Stimulated activated CD4-positive, alpha-beta T cell treated with anti-CD3 and anti-CD28 coated beads, Interleukin-2, amount 100 ng/mL, for 48 hours (primary cell): ENCODE results near the gene PFKL.
"Not testable (repeated sequence)": the region's sequence is repeated elsewhere in the genome, so short reads cannot be mapped to it uniquely, and the experiment has no call there.

ENCODE experiments used
- DNase-seq, 2 donors: peaks; one replicate each; pipeline ENCODE4 v3.0.0-alpha.2; 2020

Gene PFKL

DNA sequence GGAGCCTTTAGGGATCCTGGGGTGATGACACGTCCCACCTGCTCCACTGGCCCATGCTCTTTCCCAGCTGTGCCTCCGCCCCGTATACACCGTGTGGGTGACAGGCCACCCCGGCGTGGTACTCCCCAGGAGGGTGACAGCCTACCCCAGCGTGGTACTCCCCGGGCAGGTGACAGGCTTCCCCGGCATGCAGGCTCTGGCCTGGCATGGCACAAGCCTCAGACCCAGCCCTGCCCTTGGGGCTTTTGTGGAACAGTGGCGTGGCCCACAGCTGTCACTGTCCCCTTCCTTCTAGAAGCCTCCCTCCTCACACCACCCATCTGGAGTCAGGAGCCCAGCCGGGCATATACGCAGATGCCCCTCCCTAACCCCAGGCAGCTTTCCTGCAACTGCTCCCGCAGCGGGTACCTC, 4.7 kb upstream of the PFKL start:
- no peak for DNase-seq

DNA sequence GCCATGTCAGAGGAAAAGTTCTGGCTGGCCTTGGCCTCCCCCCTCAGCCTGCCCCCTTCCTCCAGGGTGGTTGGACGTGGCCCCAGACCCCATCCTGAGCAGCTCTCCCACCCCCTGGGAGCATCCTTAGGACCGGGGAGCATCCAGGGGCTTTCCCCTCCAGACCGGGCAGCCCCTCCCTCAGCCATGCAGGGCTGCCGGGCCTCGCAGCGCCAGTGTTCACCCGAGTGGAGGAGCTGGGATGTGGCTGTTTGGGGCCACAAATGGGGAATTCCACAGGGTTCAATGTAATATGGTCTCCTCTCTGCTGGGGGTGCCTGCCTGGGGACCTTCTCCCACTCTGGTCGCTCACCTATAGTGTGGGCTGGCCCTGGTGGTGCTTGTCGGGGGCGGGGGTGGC, 4.2 kb upstream of the PFKL start:
- no peak for DNase-seq

DNA sequence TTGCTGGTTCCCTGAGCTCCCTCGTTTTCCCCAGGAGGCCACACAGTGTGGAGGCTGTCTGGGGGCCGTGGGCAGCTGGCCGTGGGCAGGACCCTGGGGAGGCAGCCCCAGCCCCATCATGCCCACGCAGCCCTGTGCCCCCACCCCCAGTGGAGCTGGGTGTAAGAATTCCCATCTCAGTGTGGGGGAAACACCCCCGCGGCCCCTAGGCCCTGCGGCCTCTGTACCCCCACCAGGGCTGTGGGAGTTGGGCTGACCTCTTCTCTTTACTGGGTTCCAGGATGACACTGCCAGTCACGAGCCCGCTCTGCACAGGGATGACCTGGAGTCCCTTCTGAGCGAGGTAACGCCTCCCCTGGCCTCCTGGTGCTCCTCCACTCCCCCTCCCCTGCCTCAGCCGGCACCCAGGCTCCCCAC, 3.7 kb upstream of the PFKL start:
- no peak for DNase-seq

DNA sequence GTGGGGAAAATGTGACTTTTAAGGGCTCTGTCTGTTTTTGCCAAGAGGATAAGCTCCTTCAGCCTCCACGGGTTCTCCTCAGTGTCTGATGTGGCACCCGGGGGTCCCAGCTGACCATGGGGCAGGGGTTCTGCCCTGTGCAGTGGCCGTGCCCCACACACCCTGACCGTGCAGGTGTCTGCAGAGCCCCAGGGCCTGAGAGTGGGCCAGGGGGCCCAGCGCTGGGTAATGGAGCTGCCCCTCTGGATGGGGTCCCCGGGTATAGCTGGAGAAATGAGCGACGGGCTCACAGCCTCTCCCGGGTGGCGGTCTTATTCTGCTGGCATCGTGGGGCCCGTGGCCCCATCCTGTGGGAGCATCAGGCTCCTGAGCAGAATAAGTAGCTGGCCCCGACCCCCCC, 2.9 kb upstream of the PFKL start:
- DNase-seq, result no peak

DNA sequence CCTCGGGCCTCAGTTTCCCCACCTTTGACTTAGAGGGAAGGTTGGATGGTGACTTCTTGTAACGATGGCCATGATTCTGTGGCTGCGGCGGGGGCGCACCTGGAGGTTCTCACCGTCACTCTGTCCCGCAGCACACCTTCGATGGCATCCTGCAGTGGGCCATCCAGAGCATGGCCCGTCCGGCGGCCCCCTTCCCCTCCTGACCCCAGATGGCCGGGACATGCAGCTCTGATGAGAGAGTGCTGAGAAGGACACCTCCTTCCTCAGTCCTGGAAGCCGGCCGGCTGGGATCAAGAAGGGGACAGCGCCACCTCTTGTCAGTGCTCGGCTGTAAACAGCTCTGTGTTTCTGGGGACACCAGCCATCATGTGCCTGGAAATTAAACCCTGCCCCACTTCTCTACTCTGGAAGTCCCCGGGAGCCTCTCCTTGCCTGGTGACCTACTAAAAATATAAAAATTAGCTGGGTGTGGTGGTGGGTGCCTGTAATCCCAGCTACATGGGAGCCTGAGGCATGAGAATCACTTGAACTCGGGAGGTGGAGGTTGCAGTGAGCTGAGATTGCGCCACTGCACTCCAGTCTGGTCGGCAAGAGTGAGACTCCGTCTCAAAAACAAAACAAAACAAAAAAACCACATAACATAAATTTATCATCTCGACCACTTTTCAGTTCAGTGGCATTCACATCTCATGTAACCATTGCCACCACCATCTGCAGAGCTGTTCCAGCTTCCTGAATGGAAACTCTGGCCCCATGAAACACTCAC, 2.1 kb upstream of the PFKL start:
- peak; percentile 72 to 76 for DNase-seq

DNA sequence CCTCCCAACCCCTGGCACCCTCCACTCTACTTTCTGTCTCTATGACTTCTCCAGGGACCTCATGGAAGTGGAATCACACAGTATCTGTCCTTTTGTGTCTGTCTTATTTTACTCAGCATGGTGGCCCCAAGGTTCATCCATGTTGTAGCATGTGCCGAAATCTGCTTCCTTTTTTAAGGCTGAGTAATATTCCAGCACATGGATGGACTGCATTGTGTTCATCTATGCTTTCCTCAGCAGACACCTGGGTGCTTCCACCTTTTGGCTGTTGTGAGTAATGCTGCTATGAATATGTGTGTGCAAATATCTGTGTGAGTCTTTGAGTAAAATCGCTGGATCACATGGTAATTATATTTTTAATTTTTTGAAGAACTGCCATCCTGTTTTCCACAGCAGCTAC, 1.6 kb upstream of the PFKL start:
- no peak for DNase-seq

DNA sequence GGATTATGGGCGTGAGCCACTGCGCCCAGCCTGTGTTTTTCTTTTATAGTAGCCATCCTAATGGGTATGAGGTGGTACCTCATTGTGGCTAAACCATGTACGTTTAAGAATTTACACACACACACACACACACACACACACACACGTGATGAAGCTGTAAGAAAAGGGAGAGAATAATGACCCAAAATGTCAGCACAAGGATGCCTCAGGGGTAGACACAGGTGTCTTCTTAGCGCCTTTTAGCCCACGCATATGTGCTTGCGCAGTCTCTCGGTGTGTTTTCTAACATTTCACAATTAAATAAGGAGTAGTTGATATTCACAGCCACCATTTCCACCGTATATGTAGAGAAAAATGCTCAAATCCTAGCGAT, 782 bp upstream of the PFKL start:
- no peak for DNase-seq

DNA sequence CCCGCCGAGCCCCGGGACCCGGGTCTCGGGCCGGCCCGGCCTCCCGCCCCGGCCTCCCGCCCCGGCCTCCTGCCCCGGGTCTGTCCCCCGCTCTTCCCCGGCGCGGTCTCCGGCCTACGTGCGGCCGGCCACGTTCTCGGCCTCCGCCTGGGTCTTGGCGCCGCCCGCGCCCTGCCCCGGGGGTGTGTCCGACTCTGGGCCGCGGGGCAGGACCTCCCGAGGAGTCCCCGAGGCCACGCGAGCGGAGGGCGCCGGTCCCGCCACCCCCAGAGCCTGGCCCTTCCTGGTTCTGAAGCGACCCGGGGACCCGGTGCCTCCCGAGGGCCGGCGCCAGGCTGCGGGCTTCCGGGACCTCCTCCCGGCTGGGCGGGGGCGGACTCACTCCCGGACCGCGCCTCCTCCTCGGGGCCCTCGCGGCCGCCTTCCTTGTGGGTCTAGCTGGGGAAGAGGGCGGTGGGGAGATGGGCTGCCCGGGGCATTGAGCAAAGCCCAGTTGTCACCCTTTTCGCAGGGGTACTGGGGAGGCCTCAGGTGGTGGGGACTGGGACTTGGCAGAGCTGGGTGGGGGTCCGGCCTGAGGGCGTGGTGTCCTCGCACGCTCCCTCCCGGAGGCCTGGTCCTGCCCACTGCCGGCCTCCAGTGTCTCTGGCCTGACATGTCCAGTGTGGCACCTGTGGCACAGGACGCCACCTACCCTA, 558 bp downstream of the PFKL start:
- DNase-seq, result peak; percentile 50 to 57

DNA sequence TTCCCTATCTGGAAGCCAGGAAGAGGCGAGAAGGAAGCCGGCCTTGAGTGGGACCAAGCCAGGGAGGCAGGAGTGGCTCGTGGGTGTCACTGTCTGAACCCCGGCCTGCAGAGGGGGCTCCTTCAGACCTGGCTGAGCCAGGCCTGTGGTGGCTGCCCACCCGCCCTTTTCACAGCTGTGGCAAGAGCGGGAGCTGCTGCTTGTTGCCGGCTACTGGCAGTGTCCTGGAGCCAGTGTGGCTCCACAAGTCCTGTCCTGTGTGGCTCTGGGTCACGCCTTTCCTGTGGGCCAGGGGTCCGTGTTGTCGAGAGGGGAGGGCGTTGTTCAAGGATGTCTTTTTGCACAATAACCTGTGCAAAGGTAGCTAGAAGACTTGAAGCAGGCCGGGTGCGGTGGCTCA, 1.3 kb downstream of the PFKL start:
- DNase-seq, result no peak

DNA sequence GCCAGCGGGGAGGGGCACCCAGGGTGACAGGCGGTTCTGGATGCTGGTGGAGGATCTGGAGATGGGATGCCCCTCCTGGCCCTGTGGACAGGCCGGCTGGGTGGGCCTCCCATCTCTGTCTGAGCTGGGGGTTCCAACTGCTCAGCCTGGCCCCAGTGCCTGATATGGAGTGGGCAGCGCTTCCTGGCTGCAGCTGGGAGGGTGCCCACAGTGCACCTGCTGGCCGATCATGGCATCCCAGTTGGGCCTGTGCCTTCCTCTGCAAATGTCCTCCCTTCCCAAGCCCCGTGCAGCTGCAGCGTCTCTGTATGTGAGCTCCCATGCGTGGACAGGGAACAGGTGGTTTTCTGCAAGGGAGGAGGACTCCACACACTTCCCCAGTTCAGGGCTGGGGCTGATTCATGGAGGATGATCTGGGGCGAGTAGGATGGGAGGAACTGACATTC, 2.1 kb downstream of the PFKL start:
- DNase-seq, result no peak

DNA sequence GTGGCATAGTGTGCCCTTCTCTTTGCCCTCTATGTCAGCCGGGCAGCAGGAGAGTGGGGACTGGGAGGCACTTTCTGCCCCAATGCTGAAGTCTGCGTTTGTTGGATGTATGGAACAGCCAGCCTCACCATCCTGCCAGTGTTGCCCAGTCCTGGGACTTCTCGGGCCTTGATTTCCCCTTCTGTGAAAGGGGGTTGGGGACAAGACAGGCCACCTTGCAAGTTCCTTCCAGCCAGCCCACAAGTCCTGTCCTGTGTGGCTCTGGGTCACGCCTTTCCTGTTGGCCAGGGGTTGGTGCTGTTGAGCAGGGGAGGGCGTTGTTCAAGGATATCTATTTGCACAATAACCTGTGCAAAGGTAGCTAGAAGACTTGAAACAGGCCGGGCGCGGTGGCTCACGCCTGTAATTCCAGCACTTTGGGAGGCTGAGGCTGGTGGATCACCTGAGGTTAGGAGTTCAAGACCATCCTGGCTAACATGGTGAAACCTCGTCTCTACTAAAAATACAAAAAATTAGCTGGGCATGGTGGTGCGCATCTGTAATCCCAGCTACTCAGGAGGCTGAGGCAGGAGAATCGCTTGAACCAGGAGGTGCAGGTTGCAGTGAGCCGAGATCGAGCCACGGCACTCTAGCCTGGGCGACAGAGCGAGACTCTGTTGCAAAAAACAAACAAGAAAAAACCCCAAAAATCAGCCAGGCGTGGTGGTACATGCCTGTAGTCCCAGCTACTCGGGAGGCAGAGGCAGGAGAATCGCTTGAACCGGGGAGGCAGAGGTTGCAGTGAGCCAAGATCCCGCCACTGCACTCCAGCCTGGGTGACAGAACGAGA, 2.9 kb downstream of the PFKL start:
- DNase-seq, result not testable (repeated sequence)

DNA sequence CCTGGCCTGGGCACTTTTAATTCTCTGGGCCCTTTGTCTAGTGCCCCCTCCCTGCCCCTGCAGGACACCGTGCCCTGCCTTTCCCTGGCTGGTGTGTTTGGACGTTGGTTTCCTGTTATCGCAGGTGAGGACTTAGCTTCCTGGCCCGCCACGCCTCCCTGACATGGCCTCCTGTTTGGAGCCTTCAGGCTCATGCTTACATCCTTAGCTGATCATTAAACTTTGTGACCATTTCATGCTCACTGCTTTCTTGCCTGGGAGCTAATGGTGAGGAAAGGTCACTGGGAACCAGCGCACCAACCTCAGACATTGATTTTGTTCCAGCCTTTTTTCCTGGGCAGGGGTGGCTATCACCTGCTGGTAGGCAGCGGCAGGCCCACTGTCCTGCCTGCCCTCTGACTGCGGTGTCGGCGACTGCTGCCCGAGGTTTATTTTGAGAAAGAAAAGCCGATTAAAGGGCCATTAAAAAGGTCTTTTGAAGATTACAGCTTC, 3.7 kb downstream of the PFKL start:
- no peak for DNase-seq

DNA sequence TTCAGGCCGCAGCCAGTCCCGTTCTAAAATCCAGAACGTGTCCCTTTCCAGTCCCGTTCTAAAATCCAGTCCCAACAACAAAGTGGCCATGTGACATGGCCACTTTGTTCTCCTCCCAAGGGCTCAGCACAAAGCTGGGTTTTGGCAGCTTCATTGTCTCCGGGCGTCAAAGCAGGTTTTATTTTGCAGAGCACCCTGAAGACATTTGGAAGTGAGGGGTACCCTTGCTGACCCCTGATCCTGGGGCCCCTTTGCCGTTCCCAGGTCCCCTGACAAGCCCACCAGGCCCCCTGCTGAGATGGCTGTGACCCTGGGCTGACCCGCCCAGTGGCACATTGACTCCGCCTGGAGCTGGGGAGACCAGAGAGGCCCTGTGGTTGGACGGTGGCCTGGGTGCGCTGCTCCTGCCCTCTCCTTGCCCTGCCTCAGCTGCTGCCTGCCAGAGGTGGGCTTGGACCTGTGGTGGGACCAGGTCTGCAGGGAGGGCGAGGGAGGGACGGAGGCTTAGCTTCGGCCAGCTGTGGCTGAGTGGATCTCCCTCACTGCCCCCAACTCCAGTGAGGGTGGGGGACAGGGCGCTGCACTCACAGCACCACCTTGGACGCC, 4.3 kb downstream of the PFKL start:
- DNase-seq, result no peak

DNA sequence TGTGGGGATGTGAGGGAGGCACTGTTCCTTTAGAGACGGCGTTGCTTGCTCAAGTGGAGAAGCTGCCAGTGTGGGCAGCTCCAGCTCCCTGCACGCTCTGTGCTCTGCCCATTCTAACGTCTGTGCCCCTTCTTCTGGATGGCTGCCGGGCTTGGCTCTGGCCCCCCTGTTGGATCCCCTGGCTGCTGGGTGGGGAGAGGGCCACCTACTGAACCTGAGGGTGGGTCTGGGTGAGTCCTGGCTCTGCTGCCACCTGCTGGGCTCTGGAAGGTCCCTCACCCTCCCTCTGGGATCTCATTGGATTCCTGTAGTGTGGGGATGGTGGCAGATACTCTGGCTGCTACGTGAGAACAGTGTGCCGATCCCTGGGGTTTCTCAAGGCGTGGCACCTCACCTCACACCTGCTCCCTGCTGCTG, 5.0 kb downstream of the PFKL start:
- peak; percentile 39 to 41 for DNase-seq

DNA sequence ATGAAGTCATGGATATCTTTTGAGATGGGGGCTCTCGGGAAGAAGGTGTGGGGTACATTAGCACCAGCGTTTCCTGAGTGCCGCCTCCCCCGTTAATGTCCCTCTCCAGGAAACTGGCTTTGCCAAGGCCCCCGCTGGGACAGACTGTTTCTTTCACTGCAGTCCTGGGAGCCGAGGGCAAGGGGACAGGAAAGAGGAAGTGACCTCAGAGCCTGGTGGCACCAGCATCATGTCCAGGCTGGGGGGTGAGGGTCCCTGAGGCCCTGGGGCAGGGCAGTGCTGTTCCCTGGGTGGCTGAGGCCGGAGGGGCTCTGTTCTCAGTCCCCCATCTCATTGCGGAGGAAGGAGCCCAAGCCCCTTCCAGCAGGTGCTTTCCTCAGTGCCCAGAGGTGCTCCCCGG, 5.8 kb downstream of the PFKL start:
- no peak for DNase-seq

DNA sequence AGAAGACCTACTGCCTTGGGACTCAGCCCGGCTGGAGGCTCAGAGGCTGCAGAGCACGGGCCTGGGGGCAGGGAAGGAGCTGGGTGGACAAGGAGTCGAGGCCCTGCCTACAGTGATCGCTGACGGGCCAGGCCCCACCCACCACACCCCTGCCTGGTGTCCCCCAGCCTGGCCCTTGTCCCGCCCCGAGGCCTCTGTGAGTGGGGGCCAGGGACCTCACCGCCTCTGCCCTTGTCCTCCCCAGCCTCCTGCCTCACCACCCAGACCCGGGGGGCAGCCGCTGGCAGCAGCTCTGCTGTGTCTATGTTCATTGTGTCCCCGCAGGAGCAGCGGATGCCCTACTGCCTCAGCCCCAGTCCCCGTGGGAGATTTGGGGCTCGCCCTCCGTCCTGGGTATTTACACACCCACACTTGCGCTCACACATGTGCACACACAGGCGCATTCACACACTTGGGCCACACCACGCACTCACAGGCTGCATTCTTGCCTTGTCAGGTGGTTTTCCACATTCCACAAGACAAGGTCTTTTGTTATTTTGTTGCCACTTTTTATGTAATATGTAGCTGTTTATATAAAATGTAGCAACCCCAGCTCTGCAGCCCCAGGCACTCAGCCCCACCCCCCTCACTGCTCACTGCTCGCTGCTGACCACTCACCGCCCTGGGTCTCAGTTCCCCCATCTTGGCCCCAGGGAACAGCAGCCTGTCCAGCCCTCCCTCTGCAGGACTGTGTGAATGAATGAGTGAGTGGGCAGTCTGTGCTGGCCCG, 7.3 kb downstream of the PFKL start:
- DNase-seq, result no peak

DNA sequence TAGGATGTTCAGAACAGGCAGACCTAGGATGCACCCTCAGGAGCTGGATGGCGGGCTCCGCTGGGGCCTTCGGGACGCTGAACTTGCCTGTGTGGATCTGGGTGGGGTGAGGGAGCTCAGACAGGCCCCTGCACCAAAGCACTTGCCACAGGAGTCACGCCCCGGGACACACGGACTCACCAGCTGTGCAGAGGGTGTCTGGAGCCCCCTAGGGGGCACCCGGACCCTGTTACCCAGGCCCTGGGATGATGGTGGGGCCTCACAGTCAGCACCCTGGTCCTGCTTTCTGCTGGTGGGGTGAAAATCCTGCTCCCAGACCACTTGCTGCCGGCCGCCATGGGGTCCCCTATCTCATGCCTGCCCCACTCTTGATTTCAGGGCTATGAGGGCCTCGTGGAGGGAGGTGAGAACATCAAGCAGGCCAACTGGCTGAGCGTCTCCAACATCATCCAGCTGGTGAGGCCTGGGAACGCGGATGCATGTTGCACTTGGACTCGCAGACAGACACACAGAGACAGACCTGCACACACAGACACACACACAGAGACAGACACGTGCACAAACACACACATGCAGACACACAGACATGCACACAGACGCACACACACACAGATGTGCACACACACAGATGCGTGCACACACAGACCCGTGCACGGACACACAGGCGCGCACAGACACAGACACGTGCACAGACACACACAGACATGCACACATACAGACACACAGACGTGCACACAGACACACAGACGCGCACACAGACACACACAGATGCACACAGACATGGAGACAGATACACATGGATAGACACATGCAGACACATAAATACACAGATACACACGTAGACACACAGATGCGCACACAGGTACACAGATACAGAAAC, 11.0 kb downstream of the PFKL start:
- DNase-seq, result no peak

DNA sequence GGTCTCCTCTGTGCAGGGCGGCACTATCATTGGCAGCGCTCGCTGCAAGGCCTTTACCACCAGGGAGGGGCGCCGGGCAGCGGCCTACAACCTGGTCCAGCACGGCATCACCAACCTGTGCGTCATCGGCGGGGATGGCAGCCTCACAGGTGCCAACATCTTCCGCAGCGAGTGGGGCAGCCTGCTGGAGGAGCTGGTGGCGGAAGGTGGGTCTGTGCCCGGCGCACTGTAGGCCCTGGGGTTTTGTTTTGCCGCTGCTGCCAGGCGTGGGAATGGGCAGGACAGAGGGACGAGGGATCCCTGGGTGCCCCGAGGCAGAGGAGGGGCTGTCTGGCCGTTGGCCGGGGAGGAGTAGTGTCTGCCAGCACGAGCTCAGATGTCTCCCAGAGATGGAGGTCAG, 12.2 kb downstream of the PFKL start:
- DNase-seq, result no peak

DNA sequence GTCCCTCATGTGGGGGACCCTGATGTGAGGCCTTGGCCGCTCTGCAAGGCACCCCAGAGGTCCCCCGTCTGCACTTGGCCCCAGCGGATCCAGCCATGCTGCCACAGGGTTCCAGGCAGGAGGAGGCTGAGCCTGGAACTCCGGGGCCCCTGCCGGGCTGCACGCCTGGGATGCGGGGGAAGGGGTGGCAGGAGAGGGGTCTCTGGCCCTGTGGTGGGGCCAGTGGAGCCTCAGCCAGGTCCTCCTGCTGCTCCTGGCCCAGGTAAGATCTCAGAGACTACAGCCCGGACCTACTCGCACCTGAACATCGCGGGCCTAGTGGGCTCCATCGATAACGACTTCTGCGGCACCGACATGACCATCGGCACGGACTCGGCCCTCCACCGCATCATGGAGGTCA, 12.9 kb downstream of the PFKL start:
- no peak for DNase-seq

DNA sequence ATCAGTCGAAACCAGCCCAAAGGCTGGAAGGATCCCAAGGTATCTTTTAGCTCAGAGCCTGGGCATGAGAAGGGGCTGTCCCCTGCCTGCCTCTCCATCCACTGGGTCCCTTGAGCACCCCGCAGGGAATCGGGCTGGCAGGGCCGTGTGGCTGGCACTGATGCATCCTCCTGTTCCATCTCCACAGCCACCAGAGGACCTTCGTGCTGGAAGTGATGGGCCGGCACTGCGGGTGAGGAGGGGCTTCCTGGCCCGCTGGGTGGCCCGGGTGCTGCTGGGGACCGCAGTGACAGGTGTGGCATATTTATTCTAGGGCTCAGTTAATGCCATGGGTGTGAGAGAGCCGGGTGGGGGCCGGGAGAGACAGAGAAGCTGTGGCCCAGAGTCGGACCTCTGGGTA, 13.6 kb downstream of the PFKL start:
- DNase-seq, result no peak

DNA sequence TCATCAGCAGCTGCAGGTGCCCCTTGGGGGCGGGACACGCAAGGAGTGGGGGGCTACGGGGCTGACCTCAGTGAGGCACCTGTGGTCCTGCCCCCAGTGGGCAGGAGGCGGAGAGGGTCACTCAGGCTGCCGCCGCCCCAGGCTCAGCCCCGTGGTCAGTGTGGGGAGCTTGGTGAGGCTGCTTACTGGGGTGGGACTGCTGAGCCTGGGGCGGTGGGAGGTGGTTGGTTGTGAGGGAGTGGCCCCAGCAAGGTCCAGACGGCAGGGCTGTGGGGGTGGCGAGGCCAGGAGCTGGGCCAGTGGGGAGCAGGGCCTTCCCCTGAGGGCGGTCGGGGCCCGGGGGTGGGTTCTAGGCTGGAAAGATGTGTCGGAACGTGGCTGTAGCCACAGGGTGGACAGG, 14.3 kb downstream of the PFKL start:
- no peak for DNase-seq
